ENCODE data around the gene HDAC9. TPM values are rescaled to one million over a fixed set of nuclear protein-coding genes. Genes with fewer than 3 reads are reported as not detected.

Gene HDAC9
- total RNA-seq, 3 donors from 2014 or later (not counting 1 experiment from before 2014, with no cell fraction given): 19.1 to 41.1 (median 24.1) TPM

DNA sequence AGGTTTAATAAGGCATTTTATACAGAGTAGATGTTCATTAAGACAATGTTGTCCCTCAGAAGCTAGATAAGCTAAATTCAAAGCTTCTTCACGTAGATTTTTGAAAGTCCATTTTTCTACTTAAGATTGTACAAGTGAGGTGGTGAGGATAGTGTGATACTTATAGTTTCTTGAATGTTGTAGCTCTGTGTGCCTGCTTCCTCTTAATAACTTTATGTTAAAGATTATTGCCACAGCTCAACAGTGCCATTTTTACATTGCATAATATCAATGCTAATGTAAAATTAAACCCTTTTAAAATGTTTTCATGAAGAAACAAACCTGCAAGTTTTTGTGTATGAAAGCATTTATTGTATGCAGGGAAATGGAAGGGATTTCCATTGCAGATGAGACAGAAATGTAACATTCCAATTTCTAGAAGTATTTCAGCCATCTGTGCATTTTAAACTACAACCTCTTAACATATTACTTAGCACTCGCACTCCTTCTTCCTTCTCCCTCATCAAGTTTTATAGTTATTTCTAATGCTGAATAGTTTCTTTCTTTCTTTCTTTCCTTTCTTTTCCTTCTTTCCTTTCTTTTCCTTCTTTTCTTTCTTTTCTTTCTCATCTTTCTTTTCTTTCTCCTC lies 409.9 kb downstream of the HDAC9 start:
- H3K27me3 Mint-ChIP-seq (ENCODE audit: low read depth in 2 of 2): no peaks in the 10 kb centered on the region
- Histone ChIP-seq H3K27me3 (ENCODE audit: control insufficient read depth, insufficient read depth, low read length) (no peaks in the 10 kb centered on the region), H3K4me1 (ENCODE audit: control insufficient read depth, insufficient read depth, low read length) (no peaks in the 10 kb centered on the region), H3K27ac (ENCODE audit: low read length) (no peak overlapping the region), H3K9me3 (ENCODE audit: control insufficient read depth, insufficient read depth, low read length) (no peaks in the 10 kb centered on the region), H3K36me3 (ENCODE audit: control insufficient read depth, insufficient read depth, low read length) (no peaks in the 10 kb centered on the region), H3K4me3 (ENCODE audit: low read length) (no peak overlapping the region)
- intact Hi-C loops (cut with micrococcal nuclease): no loop called here
- H3K27ac Mint-ChIP-seq: no peak overlapping the region
- H3K4me3 Mint-ChIP-seq: no peak overlapping the region
- H3K36me3 Mint-ChIP-seq: no peaks in the 10 kb centered on the region
- ATAC-seq (no peak), DNase-seq (no peak)
- 75% methylated on average over 1 of the region's 2 CpGs for WGBS (ENCODE audit: insufficient coverage)
- H3K9me3 Mint-ChIP-seq: peaks cover 3 to 10% of the 10 kb centered on the region in 2 donors
- TF ChIP-seq, protein P1, sequence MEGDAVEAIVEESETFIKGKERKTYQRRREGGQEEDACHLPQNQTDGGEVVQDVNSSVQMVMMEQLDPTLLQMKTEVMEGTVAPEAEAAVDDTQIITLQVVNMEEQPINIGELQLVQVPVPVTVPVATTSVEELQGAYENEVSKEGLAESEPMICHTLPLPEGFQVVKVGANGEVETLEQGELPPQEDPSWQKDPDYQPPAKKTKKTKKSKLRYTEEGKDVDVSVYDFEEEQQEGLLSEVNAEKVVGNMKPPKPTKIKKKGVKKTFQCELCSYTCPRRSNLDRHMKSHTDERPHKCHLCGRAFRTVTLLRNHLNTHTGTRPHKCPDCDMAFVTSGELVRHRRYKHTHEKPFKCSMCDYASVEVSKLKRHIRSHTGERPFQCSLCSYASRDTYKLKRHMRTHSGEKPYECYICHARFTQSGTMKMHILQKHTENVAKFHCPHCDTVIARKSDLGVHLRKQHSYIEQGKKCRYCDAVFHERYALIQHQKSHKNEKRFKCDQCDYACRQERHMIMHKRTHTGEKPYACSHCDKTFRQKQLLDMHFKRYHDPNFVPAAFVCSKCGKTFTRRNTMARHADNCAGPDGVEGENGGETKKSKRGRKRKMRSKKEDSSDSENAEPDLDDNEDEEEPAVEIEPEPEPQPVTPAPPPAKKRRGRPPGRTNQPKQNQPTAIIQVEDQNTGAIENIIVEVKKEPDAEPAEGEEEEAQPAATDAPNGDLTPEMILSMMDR (IDR thresholded peaks at IDR 0.05): no peak
- no peaks in the 10 kb centered on the region for H3K4me1 Mint-ChIP-seq

DNA sequence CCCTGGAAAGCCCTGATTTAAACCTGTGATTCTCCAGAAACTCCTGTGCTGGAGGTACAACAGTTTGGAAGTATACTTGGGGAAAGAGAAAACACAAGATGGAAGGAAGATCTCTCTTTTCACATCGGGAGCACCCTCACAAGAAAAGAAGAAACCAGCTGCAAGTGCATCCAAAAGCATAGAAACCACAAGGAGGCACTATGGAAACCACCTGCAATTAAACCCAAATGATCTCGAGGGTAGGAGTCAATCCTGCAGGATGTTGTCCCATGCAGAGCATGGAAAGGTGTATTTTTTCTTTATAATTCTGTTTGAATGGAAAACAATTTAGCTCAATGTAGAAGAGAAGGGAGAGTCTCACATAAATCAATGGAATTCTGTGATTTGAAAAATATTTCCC lies 411.4 kb downstream of the HDAC9 start:
- 73% methylated on average over 2 of the region's 2 CpGs for WGBS (ENCODE audit: insufficient coverage)
- no peaks in the 10 kb centered on the region for H3K27me3 ChIP-seq (ENCODE audit: control insufficient read depth, insufficient read depth, low read length)
- no peaks in the 10 kb centered on the region for H3K4me1 ChIP-seq (ENCODE audit: control insufficient read depth, insufficient read depth, low read length)
- no peak overlapping the region for H3K27ac Mint-ChIP-seq
- intact Hi-C loops (cut with micrococcal nuclease): no loop called here
- H3K27me3 Mint-ChIP-seq (ENCODE audit: low read depth in 2 of 2): no peaks in the 10 kb centered on the region
- ATAC-seq (no peak), DNase-seq (no peak)
- H3K36me3 ChIP-seq (ENCODE audit: control insufficient read depth, insufficient read depth, low read length): no peaks in the 10 kb centered on the region
- no peaks in the 10 kb centered on the region for H3K9me3 ChIP-seq (ENCODE audit: control insufficient read depth, insufficient read depth, low read length)
- peaks cover 5 to 10% of the 10 kb centered on the region in 2 donors for H3K9me3 Mint-ChIP-seq
- H3K36me3 Mint-ChIP-seq: no peaks in the 10 kb centered on the region
- TF ChIP-seq, protein P1 (IDR thresholded peaks at IDR 0.05): no peak
- H3K4me3 Mint-ChIP-seq: no peak overlapping the region
- no peak overlapping the region for H3K27ac ChIP-seq (ENCODE audit: low read length)
- H3K4me3 ChIP-seq (ENCODE audit: low read length): no peak overlapping the region
- H3K4me1 Mint-ChIP-seq: no peaks in the 10 kb centered on the region

DNA sequence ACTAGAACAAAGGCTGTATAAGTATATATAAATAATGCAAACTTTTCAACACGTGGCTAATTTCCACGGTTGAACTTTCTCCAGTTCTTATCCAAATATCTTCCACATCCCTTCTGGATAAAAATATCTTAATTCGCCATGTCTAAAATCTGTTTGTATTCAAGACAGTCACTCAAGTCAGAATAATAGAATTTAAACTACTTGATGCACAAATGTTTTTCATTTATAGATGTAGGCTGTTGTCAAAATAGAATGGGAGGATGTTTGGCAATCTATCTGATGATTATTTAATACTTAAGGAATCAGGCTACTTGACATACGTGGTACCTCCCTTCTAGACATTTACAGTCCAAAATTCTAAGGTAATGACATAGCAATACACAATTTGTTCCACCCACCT lies 417.6 kb downstream of the HDAC9 start:
- no peaks in the 10 kb centered on the region for H3K4me1 ChIP-seq (ENCODE audit: control insufficient read depth, insufficient read depth, low read length)
- no peaks in the 10 kb centered on the region for H3K9me3 ChIP-seq (ENCODE audit: control insufficient read depth, insufficient read depth, low read length)
- no peak for DNase-seq
- peaks cover 7 to 8% of the 10 kb centered on the region in 2 donors for H3K9me3 Mint-ChIP-seq
- H3K36me3 Mint-ChIP-seq: no peaks in the 10 kb centered on the region
- TF ChIP-seq, protein P1 (IDR thresholded peaks at IDR 0.05): no peak
- no peak overlapping the region for H3K4me3 Mint-ChIP-seq
- WGBS (ENCODE audit: insufficient coverage): 100% methylated on average over 1 of the region's 4 CpGs
- no peaks in the 10 kb centered on the region for H3K4me1 Mint-ChIP-seq
- intact Hi-C loops (cut with micrococcal nuclease): no loop called here
- no peak for ATAC-seq
- H3K27me3 ChIP-seq (ENCODE audit: control insufficient read depth, insufficient read depth, low read length): no peaks in the 10 kb centered on the region
- H3K36me3 ChIP-seq (ENCODE audit: control insufficient read depth, insufficient read depth, low read length): no peaks in the 10 kb centered on the region
- no peak overlapping the region for H3K4me3 ChIP-seq (ENCODE audit: low read length)
- H3K27ac Mint-ChIP-seq: no peak overlapping the region
- no peaks in the 10 kb centered on the region for H3K27me3 Mint-ChIP-seq (ENCODE audit: low read depth in 2 of 2)
- no peak overlapping the region for H3K27ac ChIP-seq (ENCODE audit: low read length)

DNA sequence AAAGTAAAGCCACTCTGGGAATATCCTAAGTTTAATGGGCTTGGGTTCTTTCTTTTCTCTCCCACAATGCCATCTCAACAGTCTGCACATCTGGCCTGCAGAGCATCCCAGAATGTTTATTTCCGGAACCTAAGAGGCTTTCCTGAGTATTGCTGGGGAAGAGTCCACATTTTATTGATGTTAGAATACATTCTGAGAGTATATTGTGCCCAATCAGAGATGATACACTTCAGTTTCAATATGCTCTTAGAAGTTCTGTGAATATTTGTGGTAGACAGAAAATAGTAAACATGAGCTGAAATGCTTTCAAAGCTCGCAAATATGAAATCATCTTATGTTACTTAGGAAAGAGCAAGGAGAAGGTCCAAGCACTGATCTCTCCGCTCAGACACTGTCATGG lies 421.3 kb downstream of the HDAC9 start:
- Mint-ChIP-seq H3K27ac (no peak overlapping the region), H3K36me3 (peaks cover 7% of the 10 kb centered on the region), H3K4me3 (no peak overlapping the region), H3K9me3 (peaks cover 6 to 7% of the 10 kb centered on the region in 2 donors), H3K4me1 (no peaks in the 10 kb centered on the region), H3K27me3 (ENCODE audit: low read depth in 2 of 2) (no peaks in the 10 kb centered on the region)
- Histone ChIP-seq H3K4me3 (ENCODE audit: low read length) (no peak overlapping the region), H3K4me1 (ENCODE audit: control insufficient read depth, insufficient read depth, low read length) (no peaks in the 10 kb centered on the region), H3K27ac (ENCODE audit: low read length) (no peak overlapping the region), H3K9me3 (ENCODE audit: control insufficient read depth, insufficient read depth, low read length) (no peaks in the 10 kb centered on the region), H3K36me3 (ENCODE audit: control insufficient read depth, insufficient read depth, low read length) (no peaks in the 10 kb centered on the region), H3K27me3 (ENCODE audit: control insufficient read depth, insufficient read depth, low read length) (no peaks in the 10 kb centered on the region)
- intact Hi-C loops (cut with micrococcal nuclease): no loop called here
- DNase-seq (no peak), ATAC-seq (no peak)
- 83% methylated on average over 3 of the region's 3 CpGs for WGBS (ENCODE audit: insufficient coverage)
- TF ChIP-seq, protein P1 (IDR thresholded peaks at IDR 0.05): no peak

Measured in natural killer cell (primary cell).